Cardiac septum (tissue), 1 donor: ENCODE results near the gene TPSD1. TPM values are rescaled to one million over a fixed set of nuclear protein-coding genes. Genes with fewer than 3 reads are reported as not detected.
"Not testable (repeated sequence)": the region's sequence is repeated elsewhere in the genome, so short reads cannot be mapped to it uniquely, and the experiment has no call there.

Source experiments
- DNase-seq: peaks from one replicate; pipeline ENCODE4 v3.0.0-alpha.2; 2020; ENCODE audit warnings: low spot score
- intact Hi-C: fragments of 100-400 bp; cut with DNase I; formaldehyde crosslinking; loops from one replicate; pipeline ENCODE4 v1.14.0; 2022
- total RNA-seq: library from RNA; stranded (reverse); fragmentation: NEBNext Ultra II Directional; extraction: Animal tissue kit (Norgen Biotek cat#: 25700); gene quantifications from one replicate; pipeline ENCODE4 v1.2.1, GENCODE V29; 2021
- donor health status: DM: no; HTN: no; CAD: no.

TPSD1 gene
- total RNA-seq, 1 donor from 2014 or later = not detected

- intact Hi-C loops = no loop called here
- DNase-seq = no peak
Measured at GRCh38 chr16:1289477-1289866, 33.6 kb downstream of the TPSD1 start.

- no peak for DNase-seq
- intact Hi-C loops = no loop called here
Measured at GRCh38 chr16:1290063-1290501, 34.2 kb downstream of the TPSD1 start.

GRCh38 chr16:1290860-1291575 is 35.1 kb downstream of the TPSD1 start:
- no peak for DNase-seq
- intact Hi-C loops = no loop called here

DNA sequence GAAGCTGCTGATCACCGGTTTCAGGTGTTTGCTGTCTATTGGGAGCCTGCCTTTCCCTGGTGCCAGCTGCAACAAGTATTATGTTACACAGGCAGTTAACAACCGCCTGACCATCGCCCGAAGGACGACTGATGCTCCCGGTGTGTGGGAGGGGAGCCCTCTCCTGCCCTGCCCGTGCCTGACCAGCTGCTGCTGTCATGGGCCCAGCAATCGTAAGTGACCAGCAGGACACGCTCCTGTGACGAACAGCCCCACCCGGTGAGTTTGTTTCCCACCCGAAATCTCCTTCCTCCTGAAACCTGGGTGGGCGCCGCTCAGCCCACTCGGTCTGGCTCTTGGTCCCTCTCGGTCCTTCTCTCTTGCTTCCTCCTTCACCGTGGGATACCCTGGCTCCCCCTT is 35.7 kb downstream of the TPSD1 start:
- no peak for DNase-seq
- intact Hi-C loops = no loop called here

DNA sequence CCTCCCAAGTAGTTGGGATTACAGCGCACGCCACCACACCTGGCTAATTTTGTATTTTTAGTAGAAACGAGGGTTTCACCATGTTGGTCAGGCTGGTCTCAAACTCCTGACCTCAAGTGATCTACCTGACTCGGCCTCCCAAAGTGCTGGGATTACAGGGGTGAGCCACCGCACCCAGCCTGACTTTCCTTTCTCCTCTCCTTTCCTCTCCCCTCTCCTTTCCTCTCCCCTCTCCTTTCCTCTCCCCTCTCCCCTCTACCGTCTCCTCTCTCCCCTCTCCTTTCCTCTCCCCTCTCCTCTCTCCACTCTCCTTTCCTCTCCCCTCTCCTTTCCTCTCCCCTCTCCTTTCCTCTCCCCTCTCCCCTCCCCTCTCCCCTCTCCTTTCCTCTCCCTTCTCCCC is 36.3 kb downstream of the TPSD1 start:
- intact Hi-C loops, DNase-seq: not testable (repeated sequence)

DNA sequence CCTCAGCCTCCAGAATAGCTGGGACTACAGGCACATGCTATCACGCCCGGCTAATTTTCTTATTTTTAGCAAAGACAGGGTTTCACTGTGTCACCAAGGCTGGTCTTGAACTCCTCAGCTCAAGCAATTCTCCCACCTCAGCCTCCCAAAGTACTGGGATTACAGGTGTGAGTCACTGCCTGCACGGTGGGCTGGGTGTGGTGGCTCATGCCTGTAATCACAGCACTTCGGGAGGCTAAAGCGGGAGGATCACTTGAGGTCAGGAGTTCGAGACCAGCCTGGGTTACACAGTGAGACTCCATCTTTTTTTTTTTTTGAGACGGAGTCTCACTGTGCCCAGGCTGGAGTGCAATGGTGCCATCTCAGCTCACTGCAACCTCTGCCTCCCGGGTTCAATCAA is 36.9 kb downstream of the TPSD1 start:
- intact Hi-C loops, DNase-seq: not testable (repeated sequence)

DNA sequence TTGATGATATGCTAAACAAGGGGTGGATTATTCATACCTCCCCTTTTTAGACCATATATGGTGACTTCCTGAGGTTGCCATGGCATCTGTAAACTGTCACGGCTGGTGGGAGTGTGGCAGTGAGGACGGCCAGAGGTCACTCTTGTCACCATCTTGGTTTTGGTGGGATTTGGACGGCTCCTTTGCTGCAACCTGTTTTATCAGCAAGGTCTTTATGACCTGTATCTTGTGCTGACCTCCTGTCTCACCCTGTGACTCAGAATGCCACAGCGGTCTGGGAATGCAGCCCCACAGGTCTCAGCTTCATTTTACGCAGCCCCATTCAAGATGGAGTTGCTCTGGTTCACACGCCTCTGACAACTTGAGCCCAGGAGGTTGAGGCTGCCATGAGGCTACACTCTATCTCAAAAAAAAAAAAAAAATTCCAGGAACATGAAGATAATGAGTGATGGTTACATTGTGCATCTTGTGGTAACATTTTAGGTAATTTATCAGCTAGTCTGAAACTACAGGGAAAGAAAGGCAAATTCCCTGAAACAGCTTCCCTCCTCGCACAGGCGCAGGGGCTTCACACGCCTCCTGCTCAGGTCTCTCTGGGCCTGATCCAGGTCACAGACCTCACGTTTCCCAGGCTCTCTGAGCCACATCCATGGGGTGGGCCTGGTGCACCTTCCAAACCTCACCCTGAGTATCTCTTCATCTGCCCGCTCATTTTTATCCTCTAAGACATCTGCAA is 38.2 kb downstream of the TPSD1 start:
- intact Hi-C loops = no loop called here
- no peak for DNase-seq

- DNase-seq = no peak
- intact Hi-C loops = no loop called here
Measured at GRCh38 chr16:1295465-1295864, 39.6 kb downstream of the TPSD1 start.

GRCh38 chr16:1296688-1297017 is 40.8 kb downstream of the TPSD1 start:
- DNase-seq, intact Hi-C loops: not testable (repeated sequence)

DNA sequence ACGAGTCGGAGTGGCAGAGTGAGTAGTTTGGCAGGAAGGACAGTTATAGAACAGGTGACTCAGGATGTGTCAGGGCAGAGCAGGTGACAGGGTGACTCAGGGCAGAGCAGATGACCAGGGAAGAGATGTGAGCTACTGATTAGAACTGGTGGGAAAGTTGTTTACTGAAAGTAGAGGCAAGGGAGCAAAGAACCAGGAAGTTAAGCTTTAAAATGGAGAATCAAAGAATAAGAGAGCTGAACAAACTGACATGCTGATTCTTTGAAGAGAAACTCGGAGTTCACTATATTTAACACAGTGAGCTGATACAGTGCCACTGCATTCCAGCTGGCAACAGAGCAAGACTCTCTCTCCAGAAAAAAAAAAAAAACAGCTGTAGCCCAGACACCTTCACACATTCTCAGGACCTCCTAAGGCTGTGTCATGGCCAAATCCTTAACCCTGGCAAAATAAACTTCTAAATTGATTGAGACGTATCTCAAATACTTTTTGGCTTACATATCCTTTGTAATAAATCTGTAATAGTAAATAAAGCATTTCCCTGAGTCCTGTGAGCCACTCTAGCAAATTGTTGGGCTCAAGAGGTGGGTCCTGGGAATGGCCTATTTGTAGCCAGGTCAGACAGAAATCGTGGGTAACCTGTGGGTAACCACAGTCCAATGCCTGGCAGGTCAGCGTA is 41.3 kb downstream of the TPSD1 start:
- no peak for DNase-seq
- intact Hi-C loops = no loop called here

- intact Hi-C loops = no loop called here
- no peak for DNase-seq
Measured at GRCh38 chr16:1298406-1298805, 42.5 kb downstream of the TPSD1 start.

DNA sequence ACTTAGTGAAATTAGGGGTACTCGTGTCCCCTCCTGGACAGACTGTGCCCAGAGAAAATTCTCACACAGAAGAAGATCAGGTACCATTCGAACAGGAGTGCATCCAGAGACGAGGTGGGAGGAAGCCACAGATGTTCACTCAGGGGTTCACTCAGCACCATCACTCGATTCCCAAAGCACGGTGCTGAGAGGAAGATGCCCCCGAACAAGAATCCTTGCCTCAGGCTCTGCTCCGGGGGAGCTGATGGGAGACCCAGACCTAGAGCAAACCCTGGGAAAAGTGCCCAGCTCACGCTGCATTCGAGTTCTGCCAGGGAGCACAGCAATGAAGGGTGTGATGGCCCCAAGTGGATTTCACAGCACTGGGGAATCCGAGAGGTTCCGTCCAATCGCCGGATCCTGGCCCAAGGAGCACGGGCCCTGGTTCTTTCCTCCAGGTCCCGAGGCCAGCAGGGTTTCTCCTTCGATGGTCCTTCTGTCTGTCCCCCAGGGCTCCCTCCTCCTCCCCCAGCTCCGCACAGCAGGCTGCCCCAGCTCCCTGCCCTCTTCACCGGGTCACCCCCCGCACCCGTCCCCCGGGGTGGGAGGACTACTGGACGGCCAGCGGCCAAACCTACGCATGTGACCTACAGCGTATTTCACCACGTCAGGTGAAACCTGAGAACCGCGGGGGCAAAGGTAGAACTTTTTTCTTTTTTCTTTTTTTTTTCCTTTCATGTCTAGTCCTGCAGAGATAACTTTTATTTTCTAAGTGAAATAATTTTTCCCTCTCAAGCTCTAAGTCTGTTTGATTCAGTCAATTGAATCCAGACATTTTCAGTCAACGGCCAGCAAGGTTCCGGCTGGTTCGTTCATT is 43.4 kb downstream of the TPSD1 start:
- intact Hi-C loops = no loop called here
- DNase-seq = no peak

DNA sequence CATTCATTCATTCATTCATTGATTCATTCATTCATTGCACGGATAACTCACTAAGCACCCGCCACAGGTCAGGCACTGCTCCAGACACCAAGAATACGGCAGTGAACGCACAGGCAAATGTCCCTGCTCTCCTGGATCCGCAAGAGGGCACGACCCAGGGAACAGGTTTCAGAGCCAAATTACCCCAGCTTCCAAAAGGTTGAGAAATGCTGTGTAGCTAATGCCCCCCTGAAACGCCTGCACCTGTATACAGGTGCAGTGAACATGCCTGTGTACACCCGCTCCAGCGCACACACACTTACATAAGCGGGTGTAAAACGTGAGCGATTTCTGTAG is 44.0 kb downstream of the TPSD1 start:
- DNase-seq = no peak
- intact Hi-C loops = no loop called here

GRCh38 chr16:1300664-1301476 is 45.0 kb downstream of the TPSD1 start:
- DNase-seq = no peak

DNA sequence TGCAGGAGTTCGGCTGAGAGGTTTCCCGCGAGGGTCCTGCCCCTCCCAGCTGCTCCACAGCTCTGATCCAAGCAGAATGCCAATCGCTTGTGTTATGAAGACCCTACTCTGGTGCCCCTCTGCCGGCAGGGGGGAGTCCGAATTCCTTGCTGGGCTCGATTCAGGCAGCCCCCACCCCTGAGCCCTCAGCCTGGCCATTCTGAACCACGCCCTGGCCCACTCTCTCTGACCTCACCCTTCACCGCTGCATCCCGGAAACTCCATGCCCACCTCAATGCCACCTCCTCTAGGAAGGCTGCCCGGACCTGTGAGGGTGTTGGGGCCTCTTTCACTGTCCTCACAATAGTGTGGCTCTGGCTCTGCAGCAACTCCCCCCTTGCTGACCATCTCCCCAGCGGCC is 45.7 kb downstream of the TPSD1 start:
- no peak for DNase-seq
- intact Hi-C loops = no loop called here

More at GRCh38 chr16:1300664-1301476, 45.0 kb downstream of the TPSD1 start:
- intact Hi-C loops = no loop called here

GRCh38 chr16:1305823-1306222 is 50.0 kb downstream of the TPSD1 start:
- intact Hi-C loops = no loop called here
- no peak for DNase-seq

- no peak for DNase-seq
- intact Hi-C loops = no loop called here
Measured at GRCh38 chr16:1306334-1306733, 50.5 kb downstream of the TPSD1 start.

DNA sequence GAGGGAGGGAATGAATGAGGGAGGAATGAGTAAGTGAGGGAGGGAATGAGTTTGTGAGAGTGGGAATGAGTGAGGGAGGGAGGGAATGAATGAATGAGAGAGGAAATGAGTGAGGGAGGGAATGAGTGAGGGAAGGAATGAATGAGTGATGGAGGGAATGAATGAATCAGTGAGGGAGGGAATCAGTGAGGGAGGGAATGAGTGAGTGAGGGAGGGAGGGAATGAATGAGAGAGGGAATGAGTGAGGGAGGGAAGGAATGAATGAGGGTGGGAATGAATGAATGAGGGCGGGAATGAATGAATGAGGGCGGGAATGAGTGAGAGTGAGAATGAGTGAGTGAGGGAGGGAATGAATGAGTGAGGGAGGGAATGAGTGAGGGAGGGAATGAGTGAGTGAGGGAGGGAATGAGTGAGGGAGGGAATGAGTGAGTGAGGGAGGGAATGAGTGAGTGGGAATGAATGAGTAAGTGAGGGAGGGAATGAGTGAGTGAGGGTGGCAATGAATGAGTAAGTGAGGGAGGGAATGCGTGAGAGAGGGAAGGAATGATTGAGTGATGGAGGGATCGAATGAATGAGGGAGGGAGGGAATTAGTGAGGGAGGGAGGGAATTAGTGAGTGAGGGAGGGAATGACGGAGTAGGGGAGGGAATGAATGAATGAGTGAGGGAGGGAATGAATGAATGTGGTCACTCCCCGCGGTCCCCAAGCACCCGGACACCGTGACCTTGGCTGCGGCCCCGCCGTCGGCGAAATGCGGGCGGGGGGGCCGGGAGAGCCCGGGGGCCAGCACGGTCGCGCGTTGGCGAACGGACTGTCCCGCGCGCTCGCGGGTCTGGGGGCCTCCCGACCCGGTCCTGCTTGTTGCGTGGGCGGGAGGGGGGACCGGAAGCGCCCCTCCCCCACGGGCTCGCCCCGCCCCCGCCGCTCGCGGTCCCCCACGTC is 52.4 kb downstream of the TPSD1 start:
- intact Hi-C loops = no loop called here

More for the DNA sequence above, 52.4 kb downstream of the TPSD1 start:
- no peak for DNase-seq
